KBM-7 (cell line): ENCODE data around the gene PDK2.
A peak's percentile ranks its signal among the peaks of the same experiment; 100 is the strongest.

Source experiments
- DNase-seq: peaks from one replicate; pipeline ENCODE4 v3.0.0-alpha.2; 2015
- in situ Hi-C: fragments of 300-500 bp; cut with MboI; formaldehyde crosslinking; loops from 2 replicates; pipeline ENCODE4 v1.14.3; 2020; ENCODE audit warnings: low sequenced_read_pairs, low pct_unique_long_range_greater_than_20kb, mixed read lengths

PDK2 gene

GRCh38 chr17:50128441-50129352 lies 33.5 kb downstream of the PDK2 start:
- in situ Hi-C loops, result no loop called here
- DNase-seq, result no peak

- in situ Hi-C loops, result no loop called here
These were observed 34.2 kb downstream of the PDK2 start for GRCh38 chr17:50129353-50129727.

GRCh38 chr17:50129728-50130558 lies 34.8 kb downstream of the PDK2 start, which contains the start of gene SAMD14:
SAMD14 (minus strand) TSS chr17:50130160; CDS start chr17:50124959, 5,201 bp downstream.
- no peak for DNase-seq
- in situ Hi-C loops, result no loop called here

More at GRCh38 chr17:50129353-50129727, 34.2 kb downstream of the PDK2 start:
- DNase-seq, result no peak

GRCh38 chr17:50130559-50131305 lies 35.6 kb downstream of the PDK2 start:
- in situ Hi-C loops, result no loop called here
- DNase-seq, result no peak

- no peak for DNase-seq
These were observed 37.1 kb downstream of the PDK2 start for GRCh38 chr17:50132104-50132794.

GRCh38 chr17:50133028-50133768 lies 38.0 kb downstream of the PDK2 start:
- DNase-seq, result no peak
- in situ Hi-C loops, result no loop called here

More at GRCh38 chr17:50132104-50132794, 37.1 kb downstream of the PDK2 start:
- in situ Hi-C loops, result no loop called here

GRCh38 chr17:50133769-50134099 lies 38.6 kb downstream of the PDK2 start:
- in situ Hi-C loops, result no loop called here

GRCh38 chr17:50134206-50135110 lies 39.3 kb downstream of the PDK2 start:
- in situ Hi-C loops, result no loop called here
- no peak for DNase-seq

More at GRCh38 chr17:50133769-50134099, 38.6 kb downstream of the PDK2 start:
- DNase-seq, result no peak

- in situ Hi-C loops, result no loop called here
- no peak for DNase-seq
These were observed 40.4 kb downstream of the PDK2 start for GRCh38 chr17:50135316-50136095.

- DNase-seq, result no peak
- in situ Hi-C loops, result no loop called here
These were observed 41.0 kb downstream of the PDK2 start for GRCh38 chr17:50136096-50136687.

- no peak for DNase-seq
- in situ Hi-C loops, result no loop called here
These were observed 41.9 kb downstream of the PDK2 start for GRCh38 chr17:50137042-50137441.

GRCh38 chr17:50139185-50139783 lies 44.1 kb downstream of the PDK2 start:
- in situ Hi-C loops, result no loop called here
- DNase-seq, result no peak

- in situ Hi-C loops, result no loop called here
- peak; percentile 89 for DNase-seq
These were observed 45.1 kb downstream of the PDK2 start for GRCh38 chr17:50139950-50140885.

GRCh38 chr17:50141026-50141744 lies 46.0 kb downstream of the PDK2 start:
- no peak for DNase-seq
- in situ Hi-C loops, result no loop called here
